GM18858 (cell line): ENCODE measurements around the gene E2F7.

ENCODE experiments used
- ATAC-seq: cut with Tn5 transposase; IDR thresholded peaks from one replicate; pipeline ENCODE4 v1.9.1; 2021; ENCODE audit not compliant: unreplicated experiment

The E2F7 gene

GRCh38 chr12:77016606-77017005 is 48.8 kb downstream of the E2F7 start:
- no peak for ATAC-seq

- no peak for ATAC-seq
These were observed 52.3 kb downstream of the E2F7 start for GRCh38 chr12:77013091-77013490.

- ATAC-seq, result peak; percentile 87
These were observed 54.4 kb downstream of the E2F7 start for GRCh38 chr12:77010691-77011548.

DNA sequence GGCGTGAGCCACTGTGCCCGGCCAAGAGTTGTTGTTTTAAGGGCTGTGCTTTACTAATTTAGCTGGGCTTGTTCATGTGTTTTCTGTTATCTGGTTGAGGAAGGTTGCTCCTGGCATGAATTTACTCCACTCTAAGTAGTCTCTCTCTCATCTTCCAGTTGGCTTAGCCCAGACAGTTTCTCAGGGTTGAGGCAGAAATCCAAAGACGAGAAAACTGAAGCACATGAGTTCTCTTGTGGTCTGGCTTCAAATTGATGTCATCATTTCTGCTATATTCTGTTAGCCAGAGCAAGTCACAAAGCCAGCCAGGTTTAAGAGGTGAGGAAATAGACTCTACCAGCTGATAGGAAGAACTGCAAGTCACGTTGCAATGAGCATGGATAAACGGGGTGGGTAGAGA is 57.9 kb downstream of the E2F7 start:
- no peak for ATAC-seq

GRCh38 chr12:77005611-77006098 is 59.7 kb downstream of the E2F7 start:
- ATAC-seq, result no peak

- no peak for ATAC-seq
These were observed 61.5 kb downstream of the E2F7 start for GRCh38 chr12:77003914-77004313.

- no peak for ATAC-seq
These were observed 62.1 kb downstream of the E2F7 start for GRCh38 chr12:77003246-77003645.

DNA sequence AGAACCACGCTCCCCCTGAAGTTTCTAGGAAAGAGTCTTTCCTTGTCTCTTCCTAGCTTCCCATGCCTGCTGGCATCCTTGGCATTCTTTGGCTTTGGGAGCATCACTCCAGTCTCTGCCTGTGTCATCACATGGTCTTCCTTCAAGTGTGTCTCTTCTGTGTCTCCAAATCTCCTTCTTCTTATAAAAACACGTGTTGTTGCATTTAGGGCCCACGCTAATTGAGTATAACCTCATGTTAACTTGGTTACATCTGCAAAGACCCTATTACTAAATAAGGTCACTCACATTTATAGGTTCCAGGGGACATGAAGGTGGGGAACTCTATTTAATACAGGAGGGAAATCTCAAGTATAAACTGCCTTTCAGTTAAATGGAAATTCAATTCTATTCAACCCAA is 63.0 kb downstream of the E2F7 start:
- ATAC-seq, result no peak

GRCh38 chr12:77001276-77001675 is 64.1 kb downstream of the E2F7 start:
- ATAC-seq, result no peak

- ATAC-seq, result no peak
These were observed 66.3 kb downstream of the E2F7 start for GRCh38 chr12:76998908-76999556.

GRCh38 chr12:76998386-76998785 is 67.0 kb downstream of the E2F7 start:
- ATAC-seq, result no peak

DNA sequence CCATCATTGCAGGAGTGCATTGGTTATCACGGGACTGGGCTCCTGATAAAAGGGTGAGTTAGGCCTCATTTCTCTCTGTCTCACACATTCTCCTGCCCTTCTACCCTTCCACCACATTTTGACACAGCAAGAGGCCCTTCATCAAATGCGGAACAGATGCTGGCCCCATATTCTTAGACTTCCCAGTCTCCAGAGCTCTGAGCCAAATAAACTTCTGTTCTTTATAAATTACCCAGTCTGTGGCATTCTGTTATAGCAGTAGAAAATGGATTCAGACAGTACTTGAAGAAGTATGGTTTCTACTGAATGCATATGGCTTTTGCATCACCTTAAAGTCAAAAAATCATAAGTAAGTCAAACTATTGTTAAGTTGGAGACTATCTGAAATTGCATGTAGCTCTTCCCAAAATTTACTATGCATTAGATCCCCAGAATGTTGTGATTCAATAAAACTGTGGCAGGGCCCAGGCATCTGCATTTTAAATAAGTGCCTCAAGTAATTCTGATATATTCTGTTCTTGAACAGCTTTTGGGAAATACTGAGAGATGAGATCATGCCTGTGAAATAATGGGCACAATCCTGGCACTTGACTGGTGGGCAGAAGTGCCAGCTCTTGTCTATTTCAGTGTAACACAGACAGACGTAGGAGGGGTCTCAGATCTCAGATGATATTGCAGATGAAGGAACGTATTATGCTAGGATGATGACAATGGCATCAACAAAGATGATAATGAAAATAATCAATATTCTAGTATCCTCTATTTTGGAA is 68.2 kb downstream of the E2F7 start:
- no peak for ATAC-seq

GRCh38 chr12:76990716-76991115 is 74.7 kb downstream of the E2F7 start:
- no peak for ATAC-seq

- ATAC-seq, result no peak
These were observed 80.8 kb downstream of the E2F7 start for GRCh38 chr12:76984566-76984965.

DNA sequence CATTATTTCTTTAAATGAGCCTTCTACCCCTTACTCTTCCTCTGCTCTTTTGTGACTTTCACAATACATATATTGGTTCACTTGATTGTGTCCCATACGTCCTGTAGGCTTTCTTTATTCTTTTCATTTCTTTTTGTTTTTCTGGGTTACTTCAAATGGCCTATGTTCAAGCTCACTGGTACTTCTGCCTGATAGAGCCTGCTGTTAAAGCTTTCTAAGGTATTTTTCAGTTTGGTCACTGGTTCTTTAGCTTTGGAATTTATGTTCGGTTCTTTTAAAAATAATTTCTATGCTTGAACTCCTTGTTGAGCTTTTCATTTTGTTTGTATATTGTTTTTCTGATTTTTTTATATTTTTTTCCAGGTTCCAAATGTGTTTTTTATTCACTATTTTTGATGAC is 81.9 kb downstream of the E2F7 start:
- ATAC-seq, result no peak

DNA sequence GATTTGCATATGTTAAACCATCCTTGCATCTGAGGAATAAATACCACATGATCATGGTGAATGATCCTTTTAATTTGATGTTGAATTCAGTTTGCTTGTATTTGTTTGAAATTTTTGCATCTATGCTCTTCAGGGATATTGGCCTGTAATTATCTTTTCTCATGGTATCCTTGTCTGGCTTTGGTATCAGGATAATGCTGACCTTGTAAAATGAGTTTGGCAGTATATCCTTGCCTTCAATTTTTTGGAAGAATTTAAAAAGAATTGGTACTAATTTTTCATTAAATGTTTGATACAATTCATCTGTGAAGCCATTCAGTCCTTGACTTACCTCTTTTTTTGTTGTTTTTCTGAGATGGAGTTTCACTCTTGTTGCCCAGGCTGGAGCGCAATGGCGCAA is 85.2 kb downstream of the E2F7 start:
- no peak for ATAC-seq

GRCh38 chr12:76976777-76977382 is 88.5 kb downstream of the E2F7 start:
- ATAC-seq, result no peak
